Erythroblast (primary cell): ENCODE results near the gene TAOK1.

Source experiments
- GATA1 ChIP-seq: IDR thresholded peaks from 2 replicates; pipeline ENCODE4 v1.6.1; 2011; ENCODE audit warnings: low read depth, mild to moderate bottlenecking, control low read depth, low read length, moderate library complexity
- POLR2A ChIP-seq: IDR thresholded peaks from 2 replicates; pipeline ENCODE4 v1.6.1; 2011; ENCODE audit warnings: mild to moderate bottlenecking, low read length

GRCh38 chr17:29363716-29364115 is 26.4 kb upstream of the TAOK1 start:
- TF ChIP-seq POLR2A: no peak
- TF ChIP-seq GATA1: no peak
